ENCODE results near the gene MRPL46.

The MRPL46 gene

DNA sequence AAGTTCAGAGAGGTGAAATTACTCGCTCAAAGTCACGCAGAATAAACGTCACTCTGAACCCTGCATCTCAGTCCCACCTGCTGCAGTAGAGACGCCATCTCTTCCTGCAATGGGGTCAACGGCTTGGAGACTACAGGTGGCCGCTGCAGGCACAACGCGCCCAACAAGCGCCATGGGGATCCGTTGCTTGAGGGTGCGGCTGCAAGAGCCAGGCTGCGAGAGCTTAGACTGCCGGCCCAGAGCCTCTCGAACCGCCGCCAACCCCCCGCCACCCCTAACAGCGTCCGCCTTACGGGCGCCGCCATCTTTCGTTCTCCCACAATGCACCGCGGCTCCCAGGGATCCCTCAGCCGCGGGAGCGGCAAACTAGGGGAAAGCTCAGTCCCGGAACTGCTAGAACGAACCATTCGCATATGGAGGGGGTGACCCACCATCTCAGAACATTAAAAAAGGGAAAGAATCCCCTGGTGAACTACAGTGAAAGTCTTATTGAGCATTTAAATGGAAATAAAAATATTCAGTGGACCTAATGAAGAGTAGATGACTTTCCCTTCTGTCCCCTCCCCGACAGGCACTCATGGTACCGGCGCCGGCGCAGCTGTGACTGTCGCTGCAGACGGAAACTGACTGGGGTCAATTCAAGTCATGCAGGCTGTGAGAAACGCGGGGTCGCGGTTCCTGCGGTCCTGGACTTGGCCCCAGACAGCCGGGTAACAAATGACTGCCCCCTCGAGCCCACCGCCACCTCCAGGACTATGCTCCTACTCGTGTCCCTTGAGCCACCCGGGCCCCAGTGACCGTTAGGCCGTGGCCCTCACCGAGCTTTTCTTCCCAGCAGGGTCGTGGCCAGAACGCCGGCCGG is at the start of gene MRPL46, which contains the start of gene MRPS11:
Gene MRPL46, minus strand, starts transcription at position 316 of the 862 bp plus-strand sequence. Its CDS starts 11 bp downstream, at position 305.
Gene MRPS11, plus strand, starts transcription at position 636 of the 862 bp plus-strand sequence. Its CDS starts 10 bp downstream, at position 646.
- DNase-seq (ENCODE audit: low read depth): peak; percentile 74

DNA sequence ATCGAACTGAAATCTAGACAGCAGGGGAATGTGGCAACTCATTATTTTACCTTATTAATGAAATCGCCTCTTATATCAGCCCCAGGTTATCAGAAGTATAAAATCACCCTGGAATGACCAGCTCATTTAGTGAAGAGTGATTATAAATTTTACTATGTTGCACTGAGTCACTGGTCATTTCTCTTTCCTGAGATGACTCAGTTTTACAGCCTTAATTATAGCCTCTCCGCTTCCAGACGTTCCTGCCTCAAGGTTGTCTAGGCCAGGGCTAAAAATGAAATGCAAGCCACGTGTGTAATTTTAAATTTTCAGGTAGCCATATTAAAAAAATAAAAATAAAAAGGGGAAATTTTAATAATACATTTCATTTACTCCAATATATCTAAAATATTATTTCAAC is 46.0 kb upstream of the MRPL46 start:
- DNase-seq (ENCODE audit: low read depth): peak; percentile 34

DNA sequence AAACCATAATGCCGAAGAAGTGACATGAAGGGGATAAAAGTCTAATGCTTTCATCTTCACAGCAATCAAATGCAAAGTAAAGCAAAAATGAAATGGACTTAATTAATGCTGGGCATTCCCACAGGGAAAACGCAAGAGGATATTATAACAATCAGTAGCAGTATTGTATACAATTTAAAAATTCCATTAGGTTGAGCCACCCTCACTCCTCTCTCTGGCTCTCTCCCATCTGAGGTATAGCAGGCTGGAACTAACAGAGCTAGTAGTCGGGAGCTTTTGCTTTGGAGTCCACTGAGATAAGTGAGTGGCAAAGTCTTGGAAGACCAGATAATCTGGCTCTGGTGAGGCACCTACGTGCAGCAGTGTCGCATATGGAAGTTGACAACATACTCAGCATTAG is 45.4 kb upstream of the MRPL46 start:
- DNase-seq (ENCODE audit: low read depth): no peak

DNA sequence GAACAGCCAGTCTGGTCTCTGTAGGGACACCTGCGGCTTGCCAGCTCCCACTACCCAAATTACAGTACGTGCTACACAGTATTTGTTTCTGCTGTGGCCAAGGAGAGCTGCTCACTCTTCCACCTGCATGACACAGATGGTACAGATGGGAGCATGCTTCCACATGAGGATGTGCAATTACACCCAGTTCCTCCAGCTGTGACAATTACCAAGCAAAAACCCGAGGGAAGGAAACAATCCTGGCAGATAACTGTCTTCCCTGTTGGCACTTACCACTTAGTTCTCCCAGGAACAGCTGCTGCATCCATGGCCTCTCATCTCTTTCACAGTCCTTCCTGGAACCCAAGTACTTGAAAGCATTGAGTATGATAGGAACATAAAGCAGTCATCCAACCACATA is 44.9 kb upstream of the MRPL46 start:
- no peak for DNase-seq (ENCODE audit: low read depth)

DNA sequence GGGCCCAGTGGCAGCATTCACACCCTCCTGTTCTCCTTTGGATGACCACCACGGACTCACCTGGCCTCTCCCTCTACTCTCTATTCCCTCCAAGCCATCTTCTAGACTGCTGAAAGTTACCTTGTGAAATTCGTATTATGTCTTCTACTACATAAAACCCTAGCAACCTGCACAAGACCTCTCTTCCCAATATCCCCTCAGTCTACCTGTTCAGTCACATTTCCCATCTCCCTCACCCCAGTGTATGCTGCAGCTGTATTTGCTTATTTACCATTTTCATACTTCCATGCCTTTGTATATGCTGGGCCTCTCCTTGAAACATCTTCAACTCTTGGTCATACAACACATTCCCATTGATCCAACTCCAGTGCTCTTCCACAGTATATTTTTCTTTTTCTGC is 44.0 kb upstream of the MRPL46 start:
- DNase-seq (ENCODE audit: low read depth): no peak

DNA sequence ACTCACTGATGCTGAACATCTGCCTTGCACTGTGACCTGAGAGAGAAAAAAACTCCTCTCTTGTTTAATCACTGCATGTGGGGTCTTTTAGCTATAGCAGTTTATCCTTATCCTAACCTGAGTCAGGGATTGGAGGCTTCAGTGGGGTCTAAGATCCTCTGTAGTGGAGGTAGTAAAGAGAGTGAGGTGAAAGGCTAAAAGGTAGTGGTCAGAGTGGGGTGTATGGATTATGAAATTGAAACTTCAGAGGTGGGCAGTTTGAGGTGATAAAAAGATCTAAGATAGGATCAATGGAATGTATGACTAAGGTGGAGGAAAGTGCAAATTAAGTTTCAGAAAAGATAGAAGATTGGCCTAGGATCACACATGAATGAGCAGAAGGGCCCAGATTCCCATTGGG is 42.8 kb upstream of the MRPL46 start:
- DNase-seq (ENCODE audit: low read depth): no peak

DNA sequence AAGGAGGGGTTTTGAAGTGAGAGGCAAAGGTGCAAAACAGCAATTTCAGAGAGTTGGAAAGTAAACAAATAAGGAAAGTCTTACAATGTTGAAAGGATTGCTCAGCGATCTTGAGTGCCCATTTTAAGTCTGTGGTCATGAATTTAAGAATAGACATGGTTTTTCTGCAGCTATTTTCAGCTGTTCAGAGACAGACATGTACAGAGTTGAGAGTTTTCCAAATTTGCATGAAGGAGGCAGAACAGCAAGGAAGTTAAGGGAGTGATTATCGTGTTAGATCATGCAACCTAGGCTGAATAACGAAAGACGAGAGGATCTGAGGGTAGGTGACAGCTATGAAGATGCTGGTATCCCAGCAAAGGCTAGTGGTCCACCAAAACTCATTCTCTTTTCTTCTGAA is 42.1 kb upstream of the MRPL46 start:
- DNase-seq (ENCODE audit: low read depth): no peak

DNA sequence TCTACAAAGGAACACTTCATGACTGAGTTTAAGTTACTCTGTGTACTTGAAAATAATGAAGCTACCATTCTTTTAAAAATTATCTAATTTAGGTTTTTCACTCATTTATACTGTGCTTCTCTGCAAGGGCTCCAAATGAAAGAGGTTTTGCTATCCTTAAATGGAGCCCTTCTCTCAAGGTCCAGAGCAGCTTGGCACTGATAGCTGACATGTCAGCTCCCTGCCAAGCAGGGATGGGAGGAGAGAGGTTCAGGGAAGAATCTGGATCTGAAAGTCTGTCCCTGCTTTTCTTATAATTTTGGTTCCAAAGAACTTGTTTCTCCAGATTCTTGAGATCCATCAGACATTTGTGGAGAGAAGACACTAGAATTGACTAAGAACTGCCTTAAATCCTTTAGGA is 39.4 kb upstream of the MRPL46 start:
- no peak for DNase-seq (ENCODE audit: low read depth)

DNA sequence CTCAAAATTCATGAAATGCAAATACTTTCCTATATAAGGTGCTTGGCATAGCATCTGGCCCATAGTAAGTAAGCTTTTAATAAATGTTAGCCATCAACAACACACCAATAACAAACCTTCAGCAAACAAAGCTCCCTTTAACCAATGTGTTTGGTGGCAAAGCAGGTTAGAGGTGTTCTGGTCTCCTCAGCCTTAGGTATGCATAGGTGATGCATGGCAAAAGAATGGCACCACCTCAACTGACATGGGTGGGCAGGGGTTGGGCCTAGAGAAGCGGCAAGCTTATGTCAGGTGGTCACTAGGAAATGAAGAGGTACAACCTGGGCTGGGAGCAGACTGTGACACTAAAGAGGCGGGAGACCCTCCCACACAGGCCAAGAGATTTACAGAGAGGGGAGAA is 38.5 kb upstream of the MRPL46 start:
- DNase-seq (ENCODE audit: low read depth): no peak

DNA sequence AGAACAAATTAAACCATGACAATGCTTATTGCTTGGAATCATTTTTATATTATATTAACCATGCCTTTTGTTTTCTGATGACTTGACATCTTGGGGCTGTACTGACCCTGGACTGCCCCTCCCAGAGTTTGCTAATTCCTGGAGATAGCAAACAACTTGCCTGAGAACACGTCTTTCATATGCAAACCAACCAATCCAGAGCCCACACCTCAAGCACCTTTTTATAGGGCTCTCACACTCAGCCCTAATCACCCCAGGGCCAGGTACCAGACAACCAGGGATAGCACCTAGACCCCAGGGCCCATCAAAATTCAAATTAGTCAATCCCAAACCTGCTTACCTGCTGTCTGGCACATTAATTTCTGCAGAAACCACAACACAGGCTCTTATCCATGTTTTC is 37.3 kb upstream of the MRPL46 start:
- no peak for DNase-seq (ENCODE audit: low read depth)

DNA sequence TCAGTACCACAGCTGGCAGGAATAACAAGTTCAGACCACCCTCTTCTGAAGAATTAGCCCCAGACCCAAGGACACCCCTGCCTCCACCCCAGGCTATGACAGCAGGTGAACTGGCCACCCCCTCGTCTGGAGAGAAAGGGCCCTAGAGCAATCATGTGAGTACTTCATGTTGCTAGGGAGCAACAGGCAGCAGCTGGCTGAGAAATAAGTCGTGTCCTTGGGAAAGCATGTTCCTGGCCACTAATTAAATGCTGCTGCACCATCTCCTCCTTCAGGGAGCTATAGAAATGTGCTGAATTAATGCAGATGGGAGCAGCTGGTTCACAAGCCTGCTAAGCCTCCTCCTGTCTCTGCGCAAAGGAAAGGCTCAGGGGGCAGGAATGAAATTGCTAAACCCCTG is 31.8 kb upstream of the MRPL46 start:
- no peak for DNase-seq (ENCODE audit: low read depth)

DNA sequence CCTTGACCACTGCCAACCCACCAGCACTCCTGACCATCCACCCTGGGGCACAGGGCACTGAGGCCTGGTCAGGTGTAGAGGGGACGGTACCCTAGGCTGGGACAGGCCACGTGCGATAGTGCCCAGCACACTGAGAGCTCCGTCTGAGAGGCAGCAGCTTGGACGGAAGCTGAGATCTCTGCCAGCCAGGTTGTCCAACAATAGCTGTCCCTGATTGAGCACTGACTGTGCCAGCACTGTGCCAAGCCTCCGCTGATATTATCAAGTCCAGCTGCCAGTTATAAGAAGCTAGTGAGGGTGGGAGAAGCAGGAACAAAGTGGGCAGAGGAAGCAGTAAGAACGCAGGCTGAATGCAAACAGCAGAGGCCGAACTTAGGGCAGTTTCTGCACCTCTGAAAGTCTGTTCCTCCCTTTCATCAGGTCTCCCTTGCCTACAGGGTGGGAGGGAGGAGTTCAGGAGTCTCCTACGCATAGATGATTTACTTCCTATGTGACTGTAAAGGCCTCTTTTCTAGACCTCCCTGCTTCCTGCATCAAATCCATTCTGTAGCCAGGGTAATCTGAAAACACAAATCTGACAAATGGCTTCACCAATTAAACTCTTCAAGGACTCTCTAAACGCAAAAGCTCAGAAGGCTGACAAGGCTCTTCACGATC is 30.0 kb upstream of the MRPL46 start:
- no peak for DNase-seq (ENCODE audit: low read depth)

DNA sequence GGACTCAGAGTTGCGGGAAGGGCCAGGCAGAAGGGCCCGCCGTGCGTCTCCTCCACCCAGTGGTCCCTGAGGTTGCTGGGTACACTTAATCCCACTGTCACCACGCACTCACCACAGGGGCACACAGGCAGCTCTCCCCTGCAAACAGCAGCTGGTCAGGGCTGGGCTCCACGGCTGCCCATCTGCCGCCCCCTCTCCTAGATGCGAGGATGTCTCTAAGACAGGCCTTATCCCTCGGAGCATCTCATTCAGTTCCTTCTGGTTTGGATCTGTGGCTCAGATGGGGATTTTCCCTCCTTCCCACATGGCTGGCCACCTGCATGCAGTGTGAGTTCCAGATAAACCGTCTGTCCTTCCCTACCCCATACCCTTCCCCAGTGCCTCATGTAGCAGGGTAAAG is 26.7 kb upstream of the MRPL46 start:
- no peak for DNase-seq (ENCODE audit: low read depth)

DNA sequence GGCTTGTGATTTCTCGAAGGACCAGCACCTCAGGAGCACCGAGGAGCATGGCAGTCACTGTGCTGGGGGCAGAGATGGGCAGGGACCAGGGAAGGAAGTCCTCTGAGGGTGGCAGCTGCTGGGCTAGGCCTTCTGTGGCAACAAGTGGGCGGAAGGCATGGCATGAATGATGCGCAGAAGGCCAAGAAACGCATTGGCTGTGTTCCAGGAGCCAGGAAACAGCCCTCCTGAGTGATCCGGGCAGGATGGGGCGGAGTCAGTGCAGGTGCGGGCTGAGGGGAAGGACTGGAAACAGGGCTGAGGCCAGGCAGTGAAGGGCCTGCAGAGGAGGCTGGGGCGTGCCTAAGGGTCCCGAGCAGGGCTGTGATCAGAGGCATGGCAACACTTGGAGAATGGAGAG is 24.0 kb upstream of the MRPL46 start:
- no peak for DNase-seq (ENCODE audit: low read depth)

DNA sequence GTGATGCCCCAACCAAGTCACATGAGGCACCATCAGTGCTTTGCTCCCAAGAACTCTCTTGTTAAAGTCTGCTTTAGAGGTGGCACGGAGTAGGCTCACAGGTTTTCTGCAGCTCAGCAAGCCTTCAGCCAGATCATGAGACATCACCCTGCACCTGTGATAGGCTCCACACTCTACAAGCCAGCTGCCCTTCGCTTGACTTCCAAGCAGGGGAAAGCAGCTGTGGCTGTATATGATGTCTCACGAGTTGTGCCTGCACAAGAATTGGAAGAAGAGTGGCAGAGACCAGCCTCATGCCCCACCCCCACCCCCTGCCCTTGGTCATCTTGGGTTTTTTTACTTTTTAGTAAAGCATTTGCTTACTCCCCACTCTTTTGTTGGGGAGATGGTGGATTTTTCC is 22.8 kb upstream of the MRPL46 start:
- no peak for DNase-seq (ENCODE audit: low read depth)

DNA sequence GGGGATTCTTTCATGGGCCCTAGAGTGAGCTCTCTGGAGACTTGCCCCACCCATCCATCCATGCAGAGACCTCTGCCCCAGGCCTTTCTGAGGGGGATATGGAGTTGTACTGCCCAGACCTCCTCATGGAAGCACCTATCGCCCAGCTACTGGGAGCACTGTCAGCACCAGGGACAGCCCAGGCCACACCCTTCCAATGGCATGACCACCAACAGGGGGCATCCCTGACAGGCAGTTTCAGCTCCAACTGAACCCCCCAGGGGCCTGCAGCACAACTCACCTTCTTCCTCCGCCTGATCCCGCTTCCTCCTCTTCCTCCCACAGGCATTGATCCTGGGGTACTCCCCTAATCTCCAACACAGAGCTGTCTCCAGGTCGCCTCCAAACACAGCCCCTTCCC is 22.1 kb upstream of the MRPL46 start:
- no peak for DNase-seq (ENCODE audit: low read depth)

DNA sequence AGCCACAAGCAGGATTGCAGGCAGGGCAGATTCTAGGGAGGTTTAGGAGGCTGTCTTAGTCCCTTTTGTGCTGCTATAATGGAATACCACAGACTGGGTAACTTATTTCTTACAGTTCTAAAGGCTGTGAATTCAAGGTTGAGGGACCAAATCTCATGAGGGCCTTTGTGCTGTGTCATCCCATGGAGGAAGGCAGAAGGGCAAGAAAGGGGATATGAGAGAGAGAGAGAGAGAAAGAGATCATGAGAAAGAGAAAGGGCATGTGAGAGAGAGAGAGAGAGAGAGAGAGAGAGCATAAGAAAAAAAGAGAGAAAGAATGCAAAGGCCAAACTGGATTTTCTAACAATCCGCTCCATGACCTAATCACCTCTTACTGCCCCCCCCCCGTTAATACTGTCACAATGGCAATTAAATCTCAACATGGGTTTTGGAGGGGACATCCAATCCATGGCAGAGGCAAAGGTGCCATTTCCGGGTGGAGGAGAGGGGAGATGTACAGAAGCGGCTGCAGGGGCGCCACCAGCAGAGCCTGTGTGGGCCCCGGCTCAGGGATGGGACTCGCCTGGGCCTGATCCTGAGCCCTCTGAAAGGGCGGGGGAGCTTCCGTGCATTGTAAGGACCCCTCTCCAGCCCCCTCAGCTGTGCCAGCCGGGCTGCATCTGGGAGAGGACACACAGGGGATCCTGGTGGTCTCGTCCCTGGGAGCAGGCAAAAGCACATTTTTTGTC is 20.8 kb upstream of the MRPL46 start:
- no peak for DNase-seq (ENCODE audit: low read depth)

DNA sequence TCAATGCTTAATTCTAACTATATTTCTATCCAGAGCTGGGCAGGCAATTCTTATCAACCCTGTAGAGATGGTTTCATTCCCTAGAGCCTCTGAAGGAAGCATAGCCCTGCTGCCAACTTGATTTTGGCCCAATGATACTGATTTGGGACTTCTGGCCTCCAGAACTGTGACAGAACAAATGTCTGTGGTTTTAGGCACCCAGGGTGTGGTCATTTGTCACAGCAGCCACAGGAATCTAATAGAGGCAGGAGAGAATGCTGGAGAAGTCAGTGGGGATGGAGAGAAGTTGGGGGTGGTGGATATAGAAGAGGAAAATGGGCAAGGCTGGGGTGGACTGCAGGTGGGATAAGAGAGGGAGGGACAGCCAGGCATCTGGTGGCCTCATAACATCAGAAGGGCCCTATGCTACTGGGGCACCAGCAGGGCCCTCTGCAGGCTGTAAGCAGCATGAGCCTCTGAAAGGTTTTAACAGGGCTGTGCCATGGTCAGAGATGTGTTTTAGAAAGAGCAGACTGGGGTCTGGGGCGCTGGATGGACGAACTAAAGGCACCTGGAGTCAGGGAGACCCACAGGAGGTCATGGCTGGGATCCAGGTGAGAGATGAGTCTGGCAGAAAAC is 20.1 kb upstream of the MRPL46 start:
- no peak for DNase-seq (ENCODE audit: low read depth)

DNA sequence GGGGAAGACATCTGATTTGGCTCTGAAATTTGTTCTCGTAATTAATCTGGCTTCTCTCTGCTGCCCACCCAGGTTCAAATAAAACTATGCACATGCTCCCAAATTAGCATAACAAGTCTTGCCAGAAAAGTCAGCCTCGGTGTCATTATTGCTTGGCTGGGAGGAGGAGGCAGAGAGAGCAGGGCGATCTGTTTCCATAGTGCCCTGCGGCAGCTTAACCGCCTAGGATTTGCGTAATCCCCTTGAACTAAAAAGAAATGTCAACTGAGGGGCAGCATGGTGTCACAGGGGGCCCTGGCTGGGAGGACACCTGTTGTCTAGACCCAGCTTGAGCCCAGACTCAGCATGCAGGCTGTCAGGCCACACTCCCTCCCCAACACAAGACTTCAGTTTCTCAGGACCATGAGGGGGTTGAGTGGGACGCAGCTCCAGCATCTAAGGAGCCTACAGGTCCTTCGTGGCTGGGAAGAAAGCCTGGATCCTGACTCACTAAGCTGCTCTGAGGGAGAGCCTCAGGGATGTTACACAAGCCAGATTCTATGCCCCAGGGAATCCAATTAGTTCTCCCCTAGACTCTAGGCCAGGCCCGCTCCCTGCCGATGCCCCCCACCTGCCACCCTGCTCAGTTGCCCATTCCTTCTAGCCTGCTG is 17.6 kb upstream of the MRPL46 start:
- DNase-seq (ENCODE audit: low read depth): peak; percentile 42

DNA sequence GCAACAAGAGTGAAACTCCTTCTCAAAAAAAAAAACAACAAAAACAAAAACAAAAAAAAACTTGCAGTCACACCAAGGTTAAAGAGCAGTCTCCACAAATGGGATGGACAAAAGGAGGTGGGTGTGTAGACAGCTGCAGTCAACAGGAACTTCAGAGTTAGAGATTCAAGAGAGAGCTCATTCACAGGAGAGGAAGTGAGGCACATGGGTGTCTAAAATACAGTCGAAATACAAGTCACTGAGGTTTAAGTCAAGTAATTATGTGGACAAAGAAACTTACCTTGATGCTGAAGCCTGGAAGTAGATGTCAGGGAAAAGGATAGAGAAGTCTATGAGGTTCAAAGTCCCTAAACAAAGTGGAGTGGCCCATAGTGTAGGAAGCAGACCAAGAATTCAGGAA is 15.1 kb upstream of the MRPL46 start:
- DNase-seq (ENCODE audit: low read depth): no peak

DNA sequence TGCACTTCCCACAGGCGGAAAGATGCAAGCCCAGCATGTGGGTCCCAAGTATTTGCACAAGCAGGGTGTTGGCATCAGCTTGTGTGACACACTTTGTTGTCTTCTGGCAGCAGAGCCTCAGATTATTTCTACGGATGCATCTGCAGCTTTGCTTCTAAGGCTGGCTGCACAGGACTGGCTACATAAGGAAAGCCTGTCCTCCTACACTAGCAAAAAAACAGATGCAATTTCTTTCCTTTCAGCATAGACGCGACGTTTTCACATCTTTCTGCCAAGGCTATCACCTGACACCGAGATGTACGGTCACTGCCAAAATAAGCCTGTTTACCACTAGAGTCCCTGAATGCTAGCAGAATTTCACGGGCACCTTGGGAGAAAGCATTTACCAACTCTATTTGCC is 13.8 kb upstream of the MRPL46 start:
- no peak for DNase-seq (ENCODE audit: low read depth)

DNA sequence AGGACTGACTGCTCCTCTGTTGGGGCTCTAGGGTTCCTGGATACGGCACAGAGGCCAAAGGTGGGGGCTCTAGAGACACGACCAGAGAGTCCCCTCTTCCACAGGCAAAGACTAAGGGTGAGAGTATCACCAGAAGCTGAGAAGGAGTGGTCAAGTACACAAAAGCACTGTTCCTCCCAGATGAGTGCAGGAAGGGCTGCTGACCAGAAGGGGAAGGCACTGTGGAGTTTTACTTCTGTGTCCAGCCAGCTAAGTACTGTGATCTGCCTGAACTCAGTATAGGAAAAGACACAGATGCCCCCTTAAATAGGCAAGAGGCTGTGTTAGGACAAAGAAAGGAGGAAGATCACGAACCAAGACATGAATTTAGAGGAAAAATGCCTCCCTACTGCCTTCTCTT is 12.0 kb upstream of the MRPL46 start:
- DNase-seq (ENCODE audit: low read depth): no peak

Data from GM04504 (cell line).